HepG2 (cell line): ENCODE results near the gene DROSHA.

Experiments used
- CENPT ChIP-seq: sonication (generic); formaldehyde crosslinking; IDR thresholded peaks from 2 replicates; pipeline ENCODE4 v1.8.0; 2022; ENCODE audit warnings: low read depth, mild to moderate bottlenecking, moderate library complexity, missing genetic modification reagents
- MYC ChIP-seq: sonication (generic); formaldehyde crosslinking; IDR thresholded peaks from 2 replicates; pipeline ENCODE4 v1.9.0; 2021; ENCODE audit warnings: missing genetic modification reagents, borderline replicate concordance
- TF ChIP-seq, protein P1 (sequence below): sonication (generic); formaldehyde crosslinking; IDR thresholded peaks from 2 replicates; pipeline ENCODE4 v1.4.0; 2020; ENCODE audit warnings: missing genetic modification reagents

DNA sequence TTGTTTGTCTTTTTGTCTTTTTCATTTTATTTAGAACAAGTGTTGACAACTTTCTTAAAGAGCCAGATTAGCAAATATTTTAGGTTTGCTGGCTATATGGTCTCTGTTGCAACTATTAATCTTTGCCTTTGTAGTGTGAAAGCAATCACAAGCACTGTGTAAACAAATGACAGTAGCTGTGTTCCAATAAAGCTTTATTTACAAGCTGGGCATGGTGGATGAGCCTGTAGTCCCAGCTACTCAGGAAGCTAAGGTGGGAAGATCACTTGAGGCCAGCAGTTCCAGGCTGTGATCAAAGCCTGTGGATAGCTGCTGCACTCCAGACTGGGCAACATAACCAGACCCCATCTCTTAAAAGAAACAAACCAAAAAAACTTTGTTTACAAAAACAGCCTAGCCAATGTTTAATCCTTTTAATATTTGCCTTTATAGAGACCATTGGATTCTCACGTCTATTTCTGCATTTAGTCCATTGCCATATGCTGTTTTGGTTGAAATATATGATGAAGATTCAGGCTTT, 2.7 kb upstream of the DROSHA start:
- TF ChIP-seq MYC (no peak), CENPT (CRISPR knock-in tag) (no peak)
- TF ChIP-seq, protein P1, sequence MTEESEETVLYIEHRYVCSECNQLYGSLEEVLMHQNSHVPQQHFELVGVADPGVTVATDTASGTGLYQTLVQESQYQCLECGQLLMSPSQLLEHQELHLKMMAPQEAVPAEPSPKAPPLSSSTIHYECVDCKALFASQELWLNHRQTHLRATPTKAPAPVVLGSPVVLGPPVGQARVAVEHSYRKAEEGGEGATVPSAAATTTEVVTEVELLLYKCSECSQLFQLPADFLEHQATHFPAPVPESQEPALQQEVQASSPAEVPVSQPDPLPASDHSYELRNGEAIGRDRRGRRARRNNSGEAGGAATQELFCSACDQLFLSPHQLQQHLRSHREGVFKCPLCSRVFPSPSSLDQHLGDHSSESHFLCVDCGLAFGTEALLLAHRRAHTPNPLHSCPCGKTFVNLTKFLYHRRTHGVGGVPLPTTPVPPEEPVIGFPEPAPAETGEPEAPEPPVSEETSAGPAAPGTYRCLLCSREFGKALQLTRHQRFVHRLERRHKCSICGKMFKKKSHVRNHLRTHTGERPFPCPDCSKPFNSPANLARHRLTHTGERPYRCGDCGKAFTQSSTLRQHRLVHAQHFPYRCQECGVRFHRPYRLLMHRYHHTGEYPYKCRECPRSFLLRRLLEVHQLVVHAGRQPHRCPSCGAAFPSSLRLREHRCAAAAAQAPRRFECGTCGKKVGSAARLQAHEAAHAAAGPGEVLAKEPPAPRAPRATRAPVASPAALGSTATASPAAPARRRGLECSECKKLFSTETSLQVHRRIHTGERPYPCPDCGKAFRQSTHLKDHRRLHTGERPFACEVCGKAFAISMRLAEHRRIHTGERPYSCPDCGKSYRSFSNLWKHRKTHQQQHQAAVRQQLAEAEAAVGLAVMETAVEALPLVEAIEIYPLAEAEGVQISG (CRISPR knock-in tag): no peak
